RWPE1 (cell line): ENCODE data around the gene RRAGC.

Experiments
- CTCF ChIA-PET: fragments of 350-600 bp; sonication (Branson Sonifier 250); formaldehyde crosslinking; extraction: SDS; loops from one replicate; lab custom pipeline; 2021; lab: Yijun Ruan, JAX
- POLR2A ChIA-PET: fragments of 400-600 bp; formaldehyde crosslinking; extraction: SDS; loops from one replicate; lab custom pipeline; 2020; ENCODE audit warnings: antibody characterized with exemption; ENCODE audit not compliant: low non-redundant PET; lab: Yijun Ruan, JAX
- DNase-seq: peaks from one replicate; pipeline ENCODE4 v3.0.0; 2012; ENCODE audit warnings: low spot score
- H3K27ac ChIP-seq: fragments of 450-650 bp; 2 replicates; pipeline ENCODE4 v1.5.1; 2017
- TF ChIP-seq, protein P1 (sequence below): fragments of 450-650 bp; conservative IDR thresholded peaks from 2 replicates; pipeline ENCODE4 v1.5.1; 2017; ENCODE audit warnings: low read depth, mild to moderate bottlenecking

The RRAGC gene

DNA sequence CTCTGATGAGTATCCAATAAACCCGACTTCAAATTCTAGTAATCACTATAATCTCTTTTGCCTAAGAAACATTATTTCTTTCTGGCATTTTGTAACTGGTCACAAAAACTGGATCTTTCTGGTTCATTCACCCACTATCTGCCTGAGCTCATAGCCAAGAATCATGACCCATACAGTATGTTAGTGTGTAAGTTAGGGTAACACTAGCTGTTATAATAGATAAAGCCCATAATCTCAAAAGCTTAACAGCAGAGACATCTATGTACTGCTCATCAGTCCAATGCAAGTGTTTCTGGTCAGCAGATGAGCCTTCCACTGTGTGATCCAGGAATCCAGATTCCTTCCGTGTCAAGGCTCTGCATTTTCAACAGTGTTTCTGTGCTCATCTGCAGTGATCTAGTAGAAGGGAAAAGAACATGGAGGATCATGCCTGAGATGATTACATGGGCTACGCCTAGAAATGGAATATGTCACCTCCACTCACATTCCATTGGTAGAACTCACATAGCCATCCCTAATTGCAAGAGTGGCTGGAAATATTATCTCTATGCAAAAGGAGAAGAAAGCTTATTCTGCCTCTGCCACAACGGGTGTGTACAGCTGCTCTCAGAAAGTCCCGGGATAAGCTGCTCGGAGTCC is 27.7 kb downstream of the RRAGC start:
- POLR2A ChIA-PET, result no interaction called here

DNA sequence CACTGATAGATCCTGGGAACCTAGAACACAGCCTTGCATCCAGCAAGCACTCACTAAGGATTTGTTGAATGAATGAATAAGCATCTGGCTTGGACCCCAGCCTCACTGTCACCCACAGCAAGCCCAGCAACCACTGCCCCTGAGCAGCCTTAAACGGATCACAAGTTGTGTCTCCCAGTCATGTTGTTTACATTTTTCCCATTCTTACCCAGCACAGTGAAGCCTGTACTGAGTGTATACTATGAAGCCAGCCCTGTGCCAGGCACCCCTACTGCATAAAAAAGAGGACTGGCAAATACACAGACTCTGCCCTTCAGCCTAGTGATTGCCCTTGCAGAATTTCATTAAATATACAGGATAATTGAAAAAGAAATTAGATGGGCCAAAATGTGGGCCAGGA is 30.2 kb downstream of the RRAGC start:
- POLR2A ChIA-PET, result no interaction called here
- TF ChIP-seq, protein P1, sequence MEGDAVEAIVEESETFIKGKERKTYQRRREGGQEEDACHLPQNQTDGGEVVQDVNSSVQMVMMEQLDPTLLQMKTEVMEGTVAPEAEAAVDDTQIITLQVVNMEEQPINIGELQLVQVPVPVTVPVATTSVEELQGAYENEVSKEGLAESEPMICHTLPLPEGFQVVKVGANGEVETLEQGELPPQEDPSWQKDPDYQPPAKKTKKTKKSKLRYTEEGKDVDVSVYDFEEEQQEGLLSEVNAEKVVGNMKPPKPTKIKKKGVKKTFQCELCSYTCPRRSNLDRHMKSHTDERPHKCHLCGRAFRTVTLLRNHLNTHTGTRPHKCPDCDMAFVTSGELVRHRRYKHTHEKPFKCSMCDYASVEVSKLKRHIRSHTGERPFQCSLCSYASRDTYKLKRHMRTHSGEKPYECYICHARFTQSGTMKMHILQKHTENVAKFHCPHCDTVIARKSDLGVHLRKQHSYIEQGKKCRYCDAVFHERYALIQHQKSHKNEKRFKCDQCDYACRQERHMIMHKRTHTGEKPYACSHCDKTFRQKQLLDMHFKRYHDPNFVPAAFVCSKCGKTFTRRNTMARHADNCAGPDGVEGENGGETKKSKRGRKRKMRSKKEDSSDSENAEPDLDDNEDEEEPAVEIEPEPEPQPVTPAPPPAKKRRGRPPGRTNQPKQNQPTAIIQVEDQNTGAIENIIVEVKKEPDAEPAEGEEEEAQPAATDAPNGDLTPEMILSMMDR, result no peak
- CTCF ChIA-PET, result no interaction called here
- DNase-seq, result no peak
- no peak overlapping the region for H3K27ac ChIP-seq

More for the DNA sequence above, 27.7 kb downstream of the RRAGC start:
- CTCF ChIA-PET, result no interaction called here
- H3K27ac ChIP-seq, result no peak overlapping the region
- no peak for DNase-seq
- TF ChIP-seq, protein P1, result no peak

DNA sequence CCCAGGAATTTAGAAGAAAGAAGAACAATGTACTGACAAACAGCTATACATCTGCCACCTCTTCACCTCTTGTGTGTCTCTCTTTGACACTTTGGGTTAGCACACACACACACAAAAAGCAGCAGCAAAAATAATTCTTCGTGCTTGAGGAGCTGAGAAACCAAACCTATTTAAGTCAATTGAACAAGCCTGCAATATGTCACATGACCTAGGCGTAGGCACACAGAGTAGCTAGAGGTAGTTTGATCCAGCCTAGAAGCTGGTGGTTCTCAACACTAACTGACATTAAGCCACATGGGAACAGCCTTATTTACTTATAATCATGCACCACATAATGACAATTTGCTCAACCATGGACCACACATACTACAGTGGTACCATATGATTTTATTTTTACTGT is 32.3 kb downstream of the RRAGC start:
- no peak for DNase-seq
- H3K27ac ChIP-seq, result no peak overlapping the region
- CTCF ChIA-PET, result interaction anchor here (0.8 kb wide), 1 partner anchor 690 kb away, joined by 3 read pairs; no protein-coding TSS in a partner anchor
- TF ChIP-seq, protein P1, result no peak
- POLR2A ChIA-PET, result interaction anchor here (0.6 kb wide), 1 partner anchor 487 kb away, joined by 3 read pairs; no protein-coding TSS in a partner anchor

DNA sequence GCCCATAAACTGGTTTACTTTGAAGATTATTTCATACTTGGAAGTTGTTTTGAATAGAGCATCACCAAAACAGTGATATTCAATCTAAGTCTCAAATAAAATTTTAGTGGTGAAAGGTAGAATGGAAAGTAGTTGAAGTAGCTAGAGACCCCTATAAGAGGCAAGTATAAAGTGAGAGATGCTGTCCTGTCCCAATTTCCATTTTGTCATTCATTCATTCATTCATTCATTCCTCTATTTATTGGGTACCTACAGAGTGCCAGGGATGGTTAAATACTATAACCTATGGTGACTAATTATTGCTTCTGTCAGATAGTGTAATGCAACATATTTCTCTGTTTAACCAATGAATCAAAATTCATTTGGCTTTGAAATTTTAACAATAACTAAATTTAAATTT is 32.7 kb downstream of the RRAGC start:
- CTCF ChIA-PET, result no interaction called here
- H3K27ac ChIP-seq, result no peak overlapping the region
- POLR2A ChIA-PET, result interaction anchor here (0.6 kb wide), 1 partner anchor 486 kb away, joined by 3 read pairs; no protein-coding TSS in a partner anchor
- TF ChIP-seq, protein P1, result no peak
- no peak for DNase-seq

DNA sequence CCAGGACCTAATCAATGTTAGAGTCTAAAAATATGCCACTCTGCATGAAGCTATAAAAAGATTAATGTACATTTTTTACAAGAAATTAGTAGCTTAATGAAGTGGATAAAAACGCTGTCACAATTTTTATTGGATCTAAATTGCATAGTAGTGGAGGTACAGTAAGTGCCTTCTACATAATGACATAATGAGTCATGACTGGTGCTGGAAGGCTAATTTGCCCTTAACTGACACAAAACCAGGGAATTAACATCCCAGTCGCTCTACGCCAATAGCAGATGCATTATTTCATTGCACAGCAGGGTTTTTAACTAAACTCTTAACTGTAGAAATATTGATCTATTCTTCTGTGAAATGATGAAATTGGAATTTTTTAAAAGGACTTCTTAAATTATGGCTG is 33.3 kb downstream of the RRAGC start:
- DNase-seq, result no peak
- ChIA-PET POLR2A (no interaction called here), CTCF (interaction anchor here (0.6 to 0.7 kb wide), 2 partner anchors 26 to 181 kb away, joined by 3 read pairs; no protein-coding TSS in a partner anchor)
- H3K27ac ChIP-seq, result no peak overlapping the region
- TF ChIP-seq, protein P1, result no peak

DNA sequence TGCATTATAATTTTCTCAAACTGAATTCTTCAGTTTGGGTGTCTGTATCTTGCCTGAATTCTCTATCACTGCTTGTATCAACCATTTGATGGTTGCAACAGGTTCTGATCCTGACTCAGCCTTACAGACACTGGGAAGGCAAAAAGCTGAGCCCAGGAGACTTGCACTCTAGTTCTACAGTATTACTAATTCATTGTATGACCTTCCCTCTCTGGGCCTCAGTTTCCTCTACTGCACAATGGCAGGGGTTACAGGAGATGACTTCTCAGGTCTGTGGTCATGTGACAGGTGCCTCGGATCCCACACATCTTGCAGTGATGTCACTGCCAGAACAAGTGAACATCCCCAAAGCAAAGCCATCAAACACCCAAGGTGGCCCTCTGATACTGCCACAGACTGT is 38.7 kb downstream of the RRAGC start:
- CTCF ChIA-PET, result interaction anchor here (1.2 kb wide), 1 partner anchor 17 kb away, joined by 3 read pairs; no protein-coding TSS in a partner anchor
- POLR2A ChIA-PET, result no interaction called here
- no peak for DNase-seq
- TF ChIP-seq, protein P1, result no peak
- no peak overlapping the region for H3K27ac ChIP-seq
